ENCODE measurements around the gene LINGO1. TPM values are rescaled to one million over a fixed set of nuclear protein-coding genes. Genes with fewer than 3 reads are reported as not detected.

Gene LINGO1
- total RNA-seq, 1 donor from 2014 or later, result not detected

- intact Hi-C loops (cut with micrococcal nuclease), result no loop called here
Measured at GRCh38 chr15:77571741-77572140, 61.0 kb downstream of the LINGO1 start.

GRCh38 chr15:77571181-77571580 lies 61.5 kb downstream of the LINGO1 start:
- intact Hi-C loops (cut with micrococcal nuclease), result no loop called here

GRCh38 chr15:77569729-77570125 lies 63.0 kb downstream of the LINGO1 start:
- intact Hi-C loops (cut with micrococcal nuclease), result no loop called here

- intact Hi-C loops (cut with micrococcal nuclease), result no loop called here
Measured at GRCh38 chr15:77568973-77569728, 63.6 kb downstream of the LINGO1 start.

- intact Hi-C loops (cut with micrococcal nuclease), result no loop called here
Measured at GRCh38 chr15:77568014-77568972, 64.4 kb downstream of the LINGO1 start.

GRCh38 chr15:77567202-77567601 lies 65.5 kb downstream of the LINGO1 start:
- intact Hi-C loops (cut with micrococcal nuclease), result no loop called here

- intact Hi-C loops (cut with micrococcal nuclease), result no loop called here
Measured at GRCh38 chr15:77566092-77566491, 66.6 kb downstream of the LINGO1 start.

- intact Hi-C loops (cut with micrococcal nuclease), result no loop called here
Measured at GRCh38 chr15:77565378-77565915, 67.3 kb downstream of the LINGO1 start.

GRCh38 chr15:77564938-77565337 lies 67.8 kb downstream of the LINGO1 start:
- intact Hi-C loops (cut with micrococcal nuclease), result no loop called here

- intact Hi-C loops (cut with micrococcal nuclease), result no loop called here
Measured at GRCh38 chr15:77564341-77564740, 68.4 kb downstream of the LINGO1 start.

GRCh38 chr15:77563623-77564156 lies 69.0 kb downstream of the LINGO1 start:
- intact Hi-C loops (cut with micrococcal nuclease), result no loop called here

Other genes with a start within 250 kb of the LINGO1 start
- gene PEAK1, start 212.8 kb downstream of the LINGO1 start, total RNA-seq, result 28.0 and 28.5 TPM in 2 replicates
- 56.3 and 57.0 TPM in 2 replicates for gene HMG20A, start 212.0 kb downstream of the LINGO1 start, total RNA-seq

All from T-helper 1 cell treated with Interleukin-12 subunit alpha and Interleukin-12 subunit beta and Interleukin-4 antibody, amounts not matched to agents 30 ng/mL and 1 ng/mL, for 36 hours (primary cell).